MCF 10A (cell line): ENCODE results near the gene ZNF358. TPM values are rescaled to one million over a fixed set of nuclear protein-coding genes. Genes with fewer than 3 reads are reported as not detected.
A peak's percentile ranks its signal among the peaks of the same experiment; 100 is the strongest.

Experiments used
- BruUV-seq: library from RNA; stranded (reverse); fragments of 400-500 nt; replicated peaks from 2 replicates; lab custom pipeline; 2021; lab: Mats Ljungman, UMichigan
- CTCF ChIA-PET: fragments of 300-600 bp; sonication (Branson Sonifier 250); formaldehyde crosslinking; extraction: SDS; loops from one replicate; lab custom pipeline; 2021; ENCODE audit warnings: antibody characterized with exemption, inconsistent platforms; lab: Yijun Ruan, JAX
- POLR2A ChIA-PET: fragments of 300-600, 350-650 bp; sonication (Branson Sonifier 250); formaldehyde crosslinking; extraction: SDS; loops from one replicate; lab custom pipeline; 2020; ENCODE audit warnings: antibody characterized with exemption, inconsistent platforms; lab: Yijun Ruan, JAX
- DNase-seq: peaks from one replicate; pipeline ENCODE4 v3.0.0-alpha.2; 2018; ENCODE audit not compliant: unreplicated experiment
- H3K27ac Mint-ChIP-seq: one replicate; pipeline ENCODE4 v1.8.0; 2022; ENCODE audit warnings: mild to moderate bottlenecking, low read depth, mixed read lengths; ENCODE audit not compliant: unreplicated experiment
- H3K27me3 Mint-ChIP-seq: one replicate; pipeline ENCODE4 v1.8.0; 2022; ENCODE audit warnings: mixed read lengths; ENCODE audit not compliant: insufficient read depth, unreplicated experiment
- H3K36me3 Mint-ChIP-seq: one replicate; pipeline ENCODE4 v1.8.0; 2022; ENCODE audit warnings: mild to moderate bottlenecking, moderate library complexity, mixed read lengths; ENCODE audit not compliant: insufficient read depth, unreplicated experiment
- H3K4me1 Mint-ChIP-seq: one replicate; pipeline ENCODE4 v1.8.0; 2022; ENCODE audit warnings: mixed read lengths; ENCODE audit not compliant: insufficient read depth, unreplicated experiment
- H3K4me3 Mint-ChIP-seq: one replicate; pipeline ENCODE4 v1.8.0; 2022; ENCODE audit warnings: mild to moderate bottlenecking, moderate library complexity, mixed read lengths; ENCODE audit not compliant: unreplicated experiment
- H3K9me3 Mint-ChIP-seq: one replicate; pipeline ENCODE4 v1.8.0; 2022; ENCODE audit warnings: mixed read lengths; ENCODE audit not compliant: unreplicated experiment
- CTCF ChIP-seq: fragments of 200-600 bp; IDR thresholded peaks from one replicate; pipeline ENCODE4 v1.8.0; 2022; ENCODE audit warnings: antibody characterized with exemption, mild to moderate bottlenecking; ENCODE audit not compliant: unreplicated experiment
- intact Hi-C: fragments of 100-400 bp; cut with micrococcal nuclease; formaldehyde crosslinking; loops from 2 replicates; pipeline ENCODE4 v1.14.1; 2022
- total RNA-seq: library from RNA; stranded (reverse); gene quantifications from 2 replicates; pipeline ENCODE4 v1.2.3, GENCODE V29; 2022

The ZNF358 gene
- total RNA-seq, 1 experiment from 2014 or later, result 16.9 TPM

- DNase-seq, result peak; percentile 54
- Mint-ChIP-seq H3K27me3 (no peaks in the 10 kb centered on the region), H3K27ac (no peak overlapping the region), H3K4me3 (no peak overlapping the region), H3K4me1 (no peaks in the 10 kb centered on the region), H3K9me3 (no peaks in the 10 kb centered on the region), H3K36me3 (peaks cover 17% of the 10 kb centered on the region)
- no peak for TF ChIP-seq CTCF
- ChIA-PET CTCF (interaction anchor here (0.5 to 0.7 kb wide), 4 partner anchors 94 to 1263 kb away, joined by 3 to 5 read pairs (median 3); partner anchors contain the start of gene TRAPPC5), POLR2A (no interaction called here)
- no TSS peak for BruUV-seq
- intact Hi-C loops, result no loop called here
Observed at GRCh38 chr19:7562646-7563393, 46.9 kb downstream of the ZNF358 start.

GRCh38 chr19:7564866-7565265 lies 49.0 kb downstream of the ZNF358 start:
- Mint-ChIP-seq H3K9me3 (no peaks in the 10 kb centered on the region), H3K27me3 (no peaks in the 10 kb centered on the region), H3K36me3 (peaks cover 5% of the 10 kb centered on the region), H3K4me3 (no peak overlapping the region), H3K4me1 (no peaks in the 10 kb centered on the region), H3K27ac (no peak overlapping the region)
- BruUV-seq, result no TSS peak
- ChIA-PET POLR2A (no interaction called here), CTCF (interaction anchor here (0.6 to 2.9 kb wide), 4 partner anchors 65 to 235 kb away, joined by 3 to 22 read pairs (median 7); partner anchors contain the start of genes PET100, TRAPPC5 and XAB2)
- no peak for TF ChIP-seq CTCF
- DNase-seq, result no peak
- intact Hi-C loops, result no loop called here

- no TSS peak for BruUV-seq
- no peaks in the 10 kb centered on the region for H3K4me1 Mint-ChIP-seq
- ChIA-PET CTCF (interaction anchor here (0.7 to 2.9 kb wide), 3 partner anchors 115 to 235 kb away, joined by 3 to 22 read pairs (median 11); partner anchors contain the start of gene TRAPPC5), POLR2A (no interaction called here)
- no peaks in the 10 kb centered on the region for H3K27me3 Mint-ChIP-seq
- H3K9me3 Mint-ChIP-seq, result no peaks in the 10 kb centered on the region
- peaks cover 5% of the 10 kb centered on the region for H3K36me3 Mint-ChIP-seq
- intact Hi-C loops, result no loop called here
- no peak for DNase-seq
- H3K4me3 Mint-ChIP-seq, result no peak overlapping the region
- TF ChIP-seq CTCF, result no peak
- no peak overlapping the region for H3K27ac Mint-ChIP-seq
Observed at GRCh38 chr19:7565332-7565731, 49.4 kb downstream of the ZNF358 start.

Other genes starting within 250 kb of the ZNF358 start
- gene INSR, start 221.7 kb upstream of the ZNF358 start, total RNA-seq, result 8.8 and 11.8 TPM in 2 replicates
- gene ARHGEF18, start 167.2 kb upstream of the ZNF358 start, total RNA-seq, result 31.5 and 34.6 TPM in 2 replicates
- gene PEX11G, start 27.1 kb upstream of the ZNF358 start, total RNA-seq, result 5.5 and 6.4 TPM in 2 replicates
- 10.8 and 13.9 TPM in 2 replicates for gene MCOLN1, start 6.5 kb downstream of the ZNF358 start, total RNA-seq
- 75.8 and 96.1 TPM in 2 replicates for gene PNPLA6, start 19.6 kb downstream of the ZNF358 start, total RNA-seq
- gene CAMSAP3, start 79.8 kb downstream of the ZNF358 start, total RNA-seq, result 6.7 and 9.1 TPM in 2 replicates
- 28.7 and 29.4 TPM in 2 replicates for gene XAB2, start 113.4 kb downstream of the ZNF358 start, total RNA-seq
- gene PET100, start 113.7 kb downstream of the ZNF358 start, total RNA-seq, result 53.9 and 101 TPM in 2 replicates
- not detected in 2 replicates for gene PCP2, start 117.6 kb downstream of the ZNF358 start, total RNA-seq
- gene STXBP2, start 121.0 kb downstream of the ZNF358 start, total RNA-seq, result 94.4 and 102 TPM in 2 replicates
- gene RETN, start 152.9 kb downstream of the ZNF358 start, total RNA-seq, result not detected in 2 replicates
- 0.44 TPM in 1 of 2 replicates, not detected in the other for gene MCEMP1, start 161.0 kb downstream of the ZNF358 start, total RNA-seq
- 123 and 155 TPM in 2 replicates for gene TRAPPC5, start 164.7 kb downstream of the ZNF358 start, total RNA-seq
- gene FCER2, start 186.0 kb downstream of the ZNF358 start, total RNA-seq, result not detected in 2 replicates
- gene CLEC4G, start 216.0 kb downstream of the ZNF358 start, total RNA-seq, result not detected in 2 replicates
- gene CD209, start 231.4 kb downstream of the ZNF358 start, total RNA-seq, result not detected in 2 replicates
- not detected in 2 replicates for gene CLEC4M, start 247.1 kb downstream of the ZNF358 start, total RNA-seq